Measurements from ENCODE around the gene SLC12A4. TPM values are rescaled to one million over a fixed set of nuclear protein-coding genes. Genes with fewer than 3 reads are reported as not detected.

Gene SLC12A4
- total RNA-seq, 4 donors from 2014 or later = 82.0 to 127 (median 101) TPM

DNA sequence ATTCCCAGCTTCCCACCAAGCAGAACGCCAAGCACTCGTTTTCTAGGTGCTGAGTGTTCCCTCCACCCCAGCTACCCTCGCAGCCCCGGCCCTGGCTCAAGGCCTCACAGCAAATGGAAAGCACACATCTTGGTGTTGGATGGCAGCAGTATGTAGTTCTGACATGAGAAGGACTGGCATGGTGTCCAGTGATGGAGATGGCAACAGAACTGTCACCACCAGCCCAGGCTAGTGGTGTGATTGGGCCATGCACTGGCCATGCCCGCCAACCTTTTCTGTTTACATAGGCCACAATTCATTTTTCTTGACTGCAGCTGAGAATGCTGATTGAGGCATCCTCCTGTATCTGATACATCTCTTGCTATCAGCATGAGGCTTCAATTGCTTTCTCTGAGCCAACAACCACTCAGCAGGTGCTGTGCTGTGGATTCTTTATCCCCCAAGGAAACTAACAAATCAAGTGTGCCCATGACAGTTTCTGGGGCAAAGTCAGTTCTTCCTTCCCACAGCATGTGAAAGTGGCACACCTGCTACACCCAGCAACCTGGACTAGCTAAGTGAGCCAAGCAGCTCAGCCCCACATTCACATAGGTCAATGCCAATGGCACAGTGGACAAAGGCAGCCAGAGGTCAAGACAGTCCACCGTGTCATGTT is 3.8 kb downstream of the SLC12A4 start:
- Histone ChIP-seq H3K4me1 (peaks cover 0 to 83% (median 51%) of the 10 kb centered on the region in 4 donors), H3K27ac (peak overlapping the region in 2 of 4 donors; percentile 56 to 98), H3K36me3 (peaks cover 6 to 37% (median 8%) of the 10 kb centered on the region in 3 donors), H3K27me3 (no peaks in the 10 kb centered on the region), H3K4me3 (peak overlapping the region in 1 of 4 donors; percentile 38), H3K9me3 (no peaks in the 10 kb centered on the region)
- TF ChIP-seq POLR2A (IDR thresholded peaks at IDR 0.05) = no peak
- DNase-seq (ENCODE audit: low spot score in 2 of 2) = no peak
- WGBS, 2 donors = 62 to 66% methylated on average over 6 of the region's 6 CpGs

DNA sequence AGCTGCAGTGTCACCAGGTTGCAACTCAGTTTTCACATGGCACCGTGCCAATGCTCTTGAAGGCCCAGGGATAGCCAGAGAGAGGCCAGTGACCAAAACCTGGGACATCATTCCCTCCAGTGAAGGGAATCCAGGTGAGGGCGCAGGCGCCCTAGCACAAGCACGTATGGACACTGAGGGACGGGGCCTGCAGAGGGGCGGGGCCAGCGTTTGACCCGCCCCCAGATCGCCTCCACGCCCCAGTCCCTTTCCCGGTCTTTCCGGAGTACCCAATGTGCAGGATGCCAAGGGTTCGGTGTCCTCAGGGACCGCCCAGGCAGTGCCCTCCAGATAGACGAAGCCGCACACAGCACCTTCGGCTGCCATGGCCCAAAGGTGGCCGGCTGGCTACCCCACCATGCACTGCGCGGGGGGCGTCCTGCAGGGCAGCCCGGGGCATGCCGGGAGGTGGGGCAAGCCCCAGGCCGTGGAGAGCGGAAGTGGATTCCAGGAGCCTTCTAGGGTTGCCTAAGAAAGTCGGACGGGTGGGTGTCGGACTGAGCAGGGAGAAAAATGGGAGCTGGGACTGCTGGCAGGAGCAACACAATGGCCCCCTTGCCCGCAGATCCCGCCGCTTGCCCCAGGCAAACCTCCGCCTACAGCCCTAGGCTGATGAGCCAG is 4.6 kb downstream of the SLC12A4 start:
- Histone ChIP-seq H3K9me3 (no peaks in the 10 kb centered on the region), H3K4me3 (peak overlapping the region in 2 of 4 donors; percentile 33 to 38), H3K27ac (peak overlapping the region in 2 of 4 donors; percentile 56 to 77), H3K36me3 (peaks cover 6 to 45% (median 8%) of the 10 kb centered on the region in 3 donors), H3K27me3 (no peaks in the 10 kb centered on the region), H3K4me1 (peaks cover 0 to 87% (median 57%) of the 10 kb centered on the region in 4 donors)
- TF ChIP-seq EP300 (IDR thresholded peaks at IDR 0.05) = no peak
- TF ChIP-seq, protein P1, sequence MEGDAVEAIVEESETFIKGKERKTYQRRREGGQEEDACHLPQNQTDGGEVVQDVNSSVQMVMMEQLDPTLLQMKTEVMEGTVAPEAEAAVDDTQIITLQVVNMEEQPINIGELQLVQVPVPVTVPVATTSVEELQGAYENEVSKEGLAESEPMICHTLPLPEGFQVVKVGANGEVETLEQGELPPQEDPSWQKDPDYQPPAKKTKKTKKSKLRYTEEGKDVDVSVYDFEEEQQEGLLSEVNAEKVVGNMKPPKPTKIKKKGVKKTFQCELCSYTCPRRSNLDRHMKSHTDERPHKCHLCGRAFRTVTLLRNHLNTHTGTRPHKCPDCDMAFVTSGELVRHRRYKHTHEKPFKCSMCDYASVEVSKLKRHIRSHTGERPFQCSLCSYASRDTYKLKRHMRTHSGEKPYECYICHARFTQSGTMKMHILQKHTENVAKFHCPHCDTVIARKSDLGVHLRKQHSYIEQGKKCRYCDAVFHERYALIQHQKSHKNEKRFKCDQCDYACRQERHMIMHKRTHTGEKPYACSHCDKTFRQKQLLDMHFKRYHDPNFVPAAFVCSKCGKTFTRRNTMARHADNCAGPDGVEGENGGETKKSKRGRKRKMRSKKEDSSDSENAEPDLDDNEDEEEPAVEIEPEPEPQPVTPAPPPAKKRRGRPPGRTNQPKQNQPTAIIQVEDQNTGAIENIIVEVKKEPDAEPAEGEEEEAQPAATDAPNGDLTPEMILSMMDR (IDR thresholded peaks at IDR 0.05) = no peak
- no peak for TF ChIP-seq POLR2A (IDR thresholded peaks at IDR 0.05)
- peak in 1 of 2 donors; percentile 46 for DNase-seq (ENCODE audit: low spot score in 2 of 2)
- WGBS, 2 donors = 49 to 54% methylated on average over 27 to 31 of the region's 32 CpGs

DNA sequence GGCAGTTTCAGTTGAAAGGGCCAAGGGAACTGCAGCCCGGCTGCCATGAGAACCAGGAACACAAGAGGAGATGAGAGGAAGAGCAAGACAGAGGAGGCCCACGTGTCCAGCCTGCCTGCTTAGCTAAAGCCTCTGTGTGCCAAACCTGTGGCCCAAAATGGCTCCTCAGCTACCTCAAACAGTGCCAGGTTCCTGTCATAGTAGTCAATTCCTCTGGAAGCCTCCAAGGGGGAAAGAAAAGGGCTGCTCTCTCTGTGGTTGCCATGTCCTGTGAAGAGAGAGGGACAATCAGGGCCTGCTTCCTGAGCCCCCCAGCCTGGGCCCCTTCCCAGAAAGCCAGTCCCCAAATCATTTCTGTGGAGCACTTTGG is 5.2 kb downstream of the SLC12A4 start:
- 61 to 80% methylated on average over 2 of the region's 2 CpGs for WGBS, 2 donors
- Histone ChIP-seq H3K4me1 (peaks cover 0 to 87% (median 57%) of the 10 kb centered on the region in 4 donors), H3K9me3 (no peaks in the 10 kb centered on the region), H3K27ac (peak overlapping the region in 2 of 4 donors; percentile 56 to 77), H3K4me3 (no peak overlapping the region), H3K36me3 (peaks cover 6 to 50% (median 8%) of the 10 kb centered on the region in 3 donors), H3K27me3 (no peaks in the 10 kb centered on the region)
- DNase-seq (ENCODE audit: low spot score in 2 of 2) = no peak
- TF ChIP-seq, protein P1 (IDR thresholded peaks at IDR 0.05) = no peak
- TF ChIP-seq EP300 (IDR thresholded peaks at IDR 0.05) (no peak), POLR2A (IDR thresholded peaks at IDR 0.05) (no peak)

DNA sequence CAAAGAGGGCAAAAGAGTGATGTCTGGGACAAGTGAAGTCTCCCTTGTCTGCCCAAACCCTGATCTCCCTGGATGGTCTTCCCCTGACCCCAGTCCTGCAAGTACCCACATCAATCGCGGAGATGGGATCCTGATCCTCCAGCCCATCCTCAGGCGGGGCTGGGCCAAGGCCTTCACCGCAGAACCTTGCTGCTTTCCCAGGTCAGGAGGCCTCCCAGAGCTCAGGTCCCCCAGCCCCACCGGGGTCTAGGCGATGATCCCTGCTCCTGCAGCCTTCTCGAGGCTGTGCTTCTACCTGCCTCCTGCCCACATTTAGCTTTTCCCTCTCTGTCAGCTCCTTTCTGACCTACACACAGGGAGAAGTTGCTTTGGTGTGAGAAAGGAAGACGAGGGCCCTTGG is 6.3 kb downstream of the SLC12A4 start:
- 87 to 90% methylated on average over 8 of the region's 8 CpGs for WGBS, 2 donors
- Histone ChIP-seq H3K4me3 (no peak overlapping the region), H3K4me1 (peaks cover 0 to 83% (median 53%) of the 10 kb centered on the region in 4 donors), H3K27me3 (no peaks in the 10 kb centered on the region), H3K27ac (peak overlapping the region in 1 of 4 donors; percentile 23), H3K9me3 (no peaks in the 10 kb centered on the region), H3K36me3 (peaks cover 6 to 61% (median 8%) of the 10 kb centered on the region in 3 donors)
- no peak for DNase-seq (ENCODE audit: low spot score in 2 of 2)
- no peak for TF ChIP-seq EP300 (IDR thresholded peaks at IDR 0.05)

DNA sequence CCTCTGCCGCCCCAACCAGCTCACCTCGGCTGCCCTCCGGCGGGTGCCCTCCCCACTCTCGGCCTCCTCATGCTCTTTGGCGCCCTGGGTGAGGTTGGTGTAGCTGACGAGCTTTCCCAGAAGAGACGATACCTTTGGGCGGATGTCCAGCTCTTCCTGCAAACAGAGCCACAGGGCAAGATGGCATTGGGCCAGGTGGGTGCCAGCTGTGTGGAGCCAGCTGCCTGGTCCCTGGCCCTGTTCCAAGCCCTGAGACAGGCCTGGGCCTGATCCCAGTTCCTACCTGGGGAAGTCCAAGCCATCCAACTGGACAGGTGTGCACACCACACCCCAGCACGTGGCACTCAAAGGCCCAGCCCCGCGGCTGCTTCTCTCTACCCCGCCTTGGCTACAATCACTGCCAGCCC is 6.9 kb downstream of the SLC12A4 start:
- H3K4me3 ChIP-seq = no peak overlapping the region
- 86 to 89% methylated on average over 10 to 13 of the region's 13 CpGs for WGBS, 2 donors
- H3K36me3 ChIP-seq = peaks cover 6 to 62% (median 8%) of the 10 kb centered on the region in 3 donors
- no peaks in the 10 kb centered on the region for H3K27me3 ChIP-seq
- H3K4me1 ChIP-seq = peaks cover 0 to 77% (median 47%) of the 10 kb centered on the region in 4 donors
- H3K27ac ChIP-seq = peak overlapping the region in 2 of 4 donors; percentile 23 to 31
- no peaks in the 10 kb centered on the region for H3K9me3 ChIP-seq
- DNase-seq (ENCODE audit: low spot score in 2 of 2) = no peak
- TF ChIP-seq EP300 (IDR thresholded peaks at IDR 0.05) (no peak), POLR2A (IDR thresholded peaks at IDR 0.05) (no peak)
- TF ChIP-seq, protein P1 (IDR thresholded peaks at IDR 0.05) = no peak

All from tibial nerve (tissue), 4 donors.